Right cardiac atrium (tissue), 5 donors: ENCODE measurements around the gene TAS2R16. TPM values are rescaled to one million over a fixed set of nuclear protein-coding genes. Genes with fewer than 3 reads are reported as not detected.
"Not testable (repeated sequence)": the region's sequence is repeated elsewhere in the genome, so short reads cannot be mapped to it uniquely, and the experiment has no call there.

ENCODE experiments used
- ATAC-seq, 2 donors: fragments of 200-7000 bp; cut with Tn5 transposase; one replicate each; pipeline versions ENCODE4 v1.8.0 to v1.9.1; 2020; ENCODE audit warnings: moderate library complexity in 2 of 2, mild to moderate bottlenecking in 1 of 2
- DNase-seq, 3 donors: peaks; one replicate each; pipeline ENCODE4 v3.0.0-alpha.2; 2020
- H3K27ac ChIP-seq: one replicate; pipeline ENCODE4 v1.5.1; 2013; ENCODE audit warnings: mild to moderate bottlenecking, low read length, control low read depth, moderate library complexity
- H3K27me3 ChIP-seq: one replicate; pipeline ENCODE4 v1.6.1; 2013; ENCODE audit not compliant: control insufficient read depth, insufficient read depth
- H3K4me1 ChIP-seq: one replicate; pipeline ENCODE4 v1.6.1; 2013; ENCODE audit warnings: low read length; ENCODE audit not compliant: control insufficient read depth, insufficient read depth
- H3K4me3 ChIP-seq: one replicate; pipeline ENCODE4 v1.5.1; 2013; ENCODE audit warnings: low read length, control low read depth
- H3K9me3 ChIP-seq: one replicate; pipeline ENCODE4 v1.6.1; 2013; ENCODE audit warnings: low read length; ENCODE audit not compliant: control insufficient read depth
- WGBS: extraction: QIAGEN DNeasy Blood & Tissue Kit; methylation state at CpG from one replicate; pipeline ENCODE4 v1.1.7; 2013; 5-methylcytosine and 5-hydroxymethylcytosine counted together
- intact Hi-C, 4 donors: fragments of 100-400 bp; cut with DNase I; formaldehyde crosslinking; loops; one replicate each; pipeline versions ENCODE4 v1.11.0 to v1.14.0; 2022 to 2023
- polyA plus RNA-seq: library from polyadenylated mRNA; stranded (reverse); fragments of 200-250 nt; gene quantifications from one replicate; pipeline ENCODE4 v1.2.3, GENCODE V29; 2013
- total RNA-seq, 4 donors: library from RNA; stranded (reverse); fragmentation: NEBNext Ultra II Directional; extraction: Animal tissue kit (Norgen Biotek cat#: 25700); gene quantifications; one replicate each; pipeline ENCODE4 v1.2.1, GENCODE V29; 2021
- donor health status: healthy with polysubstance abuse.
- donor health status: DM: no; HTN: yes; CAD: no.
- donor health status: DM: no; HTN: no; CAD: no.
- donor health status: DM: no; HTN: yes; CAD: no; lungs with severe emphysema.
- donor health status: DM: yes; HTN: yes; CAD: no.

TAS2R16 gene
- total and polyA plus RNA-seq, 5 donors = not detected

DNA sequence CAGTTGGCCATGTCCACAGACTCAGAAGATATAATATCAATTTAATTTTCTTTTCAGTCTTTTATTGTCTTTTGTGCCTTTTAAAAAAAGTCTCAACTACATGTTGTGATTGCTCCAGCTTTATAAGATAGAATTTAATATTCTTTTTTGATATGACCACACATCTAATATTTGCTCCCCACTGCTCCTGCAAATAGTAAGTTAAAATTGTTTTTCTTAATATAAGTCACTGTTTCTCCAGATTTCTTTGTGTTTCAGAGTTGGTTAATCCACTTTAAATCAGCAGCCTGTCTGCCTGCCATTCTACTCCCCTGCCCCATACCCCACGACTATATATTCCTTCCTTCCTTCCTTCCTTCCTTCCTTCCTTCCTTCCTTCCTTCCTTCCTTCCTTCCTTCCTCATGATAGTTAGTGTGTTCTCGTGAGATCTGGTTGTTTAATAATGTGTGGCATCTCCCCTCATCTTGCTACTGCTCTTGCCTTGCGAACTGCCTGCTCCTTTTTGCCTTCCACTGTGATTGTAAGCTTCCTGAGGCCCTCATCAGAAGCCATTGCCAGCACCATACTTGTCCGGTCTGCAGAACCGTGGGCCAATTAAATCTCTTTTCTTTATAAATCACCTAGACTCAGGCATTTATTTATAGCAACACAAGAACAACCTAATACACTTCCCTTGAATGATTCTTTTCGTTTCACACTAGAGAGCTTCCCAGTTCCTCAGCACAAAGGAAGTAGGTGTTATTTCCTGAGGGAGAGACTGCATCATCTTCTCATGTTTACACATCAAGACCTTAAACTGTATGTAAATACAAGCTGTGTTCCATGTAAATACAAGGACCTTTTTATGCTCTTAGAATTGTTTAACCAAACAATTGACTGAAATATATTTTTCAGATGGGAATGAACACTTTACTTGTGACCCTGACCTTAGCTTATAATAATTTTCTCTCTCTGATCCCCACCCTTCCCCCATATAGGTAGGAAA, 24.5 kb downstream of the TAS2R16 start:
- intact Hi-C loops = no loop called here
- Histone ChIP-seq H3K27ac (no peak overlapping the region), H3K9me3 (no peaks in the 10 kb centered on the region), H3K27me3 (no peaks in the 10 kb centered on the region), H3K4me1 (no peaks in the 10 kb centered on the region), H3K4me3 (no peak overlapping the region)
- WGBS = 57% methylated on average over 6 of the region's 6 CpGs
- ATAC-seq (no peak), DNase-seq (no peak)

DNA sequence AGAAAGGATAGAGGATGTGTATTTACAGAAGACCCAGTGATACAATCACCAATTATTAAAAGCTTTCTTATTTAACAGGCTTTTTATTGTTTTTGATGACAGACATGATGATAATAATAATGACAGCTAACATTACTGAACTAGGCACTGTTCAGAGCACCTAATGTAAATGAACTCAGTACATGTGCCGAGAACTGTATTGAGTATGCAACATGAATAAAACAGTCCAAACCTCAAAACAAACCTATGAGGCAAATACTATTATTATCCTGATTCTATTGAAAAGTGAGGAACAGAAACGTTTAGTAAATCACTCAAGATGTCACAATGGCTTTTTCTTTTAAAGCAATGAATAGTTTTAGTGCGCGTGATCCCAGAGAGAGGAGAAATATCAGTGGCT, 27.1 kb downstream of the TAS2R16 start:
- ATAC-seq (no peak), DNase-seq (no peak)
- H3K4me1 ChIP-seq = no peaks in the 10 kb centered on the region
- intact Hi-C loops = no loop called here
- no peaks in the 10 kb centered on the region for H3K27me3 ChIP-seq
- no peaks in the 10 kb centered on the region for H3K9me3 ChIP-seq
- 77% methylated on average over 4 of the region's 4 CpGs for WGBS
- no peak overlapping the region for H3K27ac ChIP-seq
- H3K4me3 ChIP-seq = no peak overlapping the region

DNA sequence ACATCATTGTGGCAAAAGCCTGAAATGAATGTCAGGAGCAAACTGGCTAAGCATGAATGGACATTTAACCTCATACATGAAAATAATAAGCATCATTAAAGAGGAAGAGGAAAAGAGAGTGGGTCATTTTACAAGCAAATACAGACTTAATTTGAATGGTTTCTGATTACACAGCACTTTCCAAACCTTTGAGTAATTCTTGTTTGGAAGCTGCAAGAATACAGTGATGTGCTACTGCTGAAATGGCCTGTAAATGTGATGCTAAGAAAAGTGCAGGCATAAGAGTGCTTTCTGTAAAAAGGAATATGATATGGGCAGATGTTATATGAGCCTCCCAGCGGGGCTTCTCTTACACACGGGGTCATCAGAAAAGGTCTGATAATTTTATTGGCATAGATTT, 30.2 kb downstream of the TAS2R16 start:
- 60% methylated on average over 2 of the region's 2 CpGs for WGBS
- intact Hi-C loops = no loop called here
- no peak for ATAC-seq

DNA sequence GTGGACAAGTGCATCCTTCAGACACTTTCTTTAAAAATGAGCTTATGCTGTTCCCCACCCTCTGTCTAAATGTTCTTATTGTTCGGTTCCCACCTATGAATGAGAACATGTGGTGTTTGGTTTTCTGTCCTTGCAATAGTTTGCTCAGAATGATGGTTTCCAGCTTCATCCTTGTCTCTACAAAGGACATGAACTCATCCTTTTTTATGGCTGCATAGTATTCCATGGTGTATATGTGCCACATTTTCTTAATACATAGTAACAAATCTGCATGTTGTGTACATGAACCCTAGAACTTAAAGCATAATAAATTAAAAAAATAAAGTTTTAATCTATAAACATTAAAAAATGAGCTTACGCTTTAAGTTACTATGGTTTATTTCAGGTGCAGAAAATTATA, 41.8 kb downstream of the TAS2R16 start:
- H3K27ac ChIP-seq, H3K4me3 ChIP-seq, intact Hi-C loops, ATAC-seq, H3K27me3 ChIP-seq, H3K9me3 ChIP-seq, DNase-seq, H3K4me1 ChIP-seq: not testable (repeated sequence)
- WGBS = 95% methylated on average over 2 of the region's 2 CpGs

More for the DNA sequence above, 30.2 kb downstream of the TAS2R16 start:
- Histone ChIP-seq H3K27me3 (no peaks in the 10 kb centered on the region), H3K9me3 (no peaks in the 10 kb centered on the region), H3K4me3 (no peak overlapping the region), H3K4me1 (no peaks in the 10 kb centered on the region), H3K27ac (no peak overlapping the region)
- DNase-seq = no peak

DNA sequence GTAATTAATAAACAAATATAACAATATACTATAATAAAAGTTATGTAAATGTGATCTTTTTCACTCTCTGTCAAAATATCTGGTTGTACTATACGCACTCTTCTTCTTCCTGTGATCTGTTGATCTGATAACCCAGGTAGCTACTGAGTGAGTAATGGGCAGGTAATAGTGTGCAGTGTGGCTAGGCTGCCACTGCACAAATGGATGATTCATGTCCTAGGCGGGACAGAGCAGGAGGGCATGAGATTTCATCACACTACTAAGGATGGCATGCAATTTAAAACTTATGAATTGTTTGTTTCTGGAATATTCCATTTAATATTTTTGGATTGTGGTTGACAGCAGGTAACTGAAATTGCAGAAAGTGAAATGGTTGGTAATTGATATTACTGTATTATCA, 44.5 kb downstream of the TAS2R16 start:
- intact Hi-C loops = no loop called here
- H3K27ac ChIP-seq = no peak overlapping the region
- no peaks in the 10 kb centered on the region for H3K4me1 ChIP-seq
- ATAC-seq = no peak
- no peak overlapping the region for H3K4me3 ChIP-seq
- H3K27me3 ChIP-seq = no peaks in the 10 kb centered on the region
- 84% methylated on average over 2 of the region's 2 CpGs for WGBS
- no peaks in the 10 kb centered on the region for H3K9me3 ChIP-seq
- no peak for DNase-seq

DNA sequence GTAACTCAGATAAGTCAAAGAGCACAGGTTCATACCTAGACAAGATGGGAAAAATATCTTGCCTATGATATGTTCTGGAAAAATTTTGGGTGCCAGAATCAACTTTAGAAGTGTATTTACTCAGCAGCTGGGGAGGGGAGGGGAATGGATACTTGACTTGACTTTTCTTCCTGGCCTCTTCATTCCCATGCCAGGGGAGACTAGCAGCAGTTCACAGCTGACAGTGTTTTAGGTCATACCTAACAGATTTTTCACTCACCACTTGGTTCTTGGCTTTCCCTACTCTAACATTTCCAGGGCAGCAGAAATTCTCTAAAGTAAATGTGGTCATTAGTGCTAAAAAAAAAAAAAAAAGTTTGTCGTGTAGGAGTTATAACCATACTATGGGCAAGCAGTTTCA, 46.3 kb downstream of the TAS2R16 start:
- DNase-seq (no peak), ATAC-seq (no peak)
- H3K27ac ChIP-seq = no peak overlapping the region
- WGBS = 86% methylated on average over 1 of the region's 1 CpG
- intact Hi-C loops = no loop called here
- no peak overlapping the region for H3K4me3 ChIP-seq
- H3K27me3 ChIP-seq = no peaks in the 10 kb centered on the region
- no peaks in the 10 kb centered on the region for H3K4me1 ChIP-seq
- H3K9me3 ChIP-seq = no peaks in the 10 kb centered on the region

Other genes starting within 250 kb of the TAS2R16 start
- gene CADPS2, start 109.2 kb downstream of the TAS2R16 start, total RNA-seq = 10 to 100 TPM; 10.4 to 14.1 (median 11.4) TPM
- gene CADPS2, start 109.2 kb downstream of the TAS2R16 start, polyA plus RNA-seq = 11.5 TPM
- gene SLC13A1, start 204.3 kb upstream of the TAS2R16 start, total RNA-seq = not detected
- gene SLC13A1, start 204.3 kb upstream of the TAS2R16 start, polyA plus RNA-seq = not detected